Ectodermal cell (in vitro differentiated cells): Measurements from ENCODE around the gene OR2T1.
"Not testable (repeated sequence)": the region's sequence is repeated elsewhere in the genome, so short reads cannot be mapped to it uniquely, and the experiment has no call there.

Source experiments
- H3K27ac ChIP-seq: 2 replicates; pipeline ENCODE4 v1.7.0; 2013; ENCODE audit warnings: mild to moderate bottlenecking, low read depth, low read length; ENCODE audit not compliant: insufficient read depth, poor library complexity, severe bottlenecking
- H3K27me3 ChIP-seq: 2 replicates; pipeline ENCODE4 v1.7.0; 2013; ENCODE audit warnings: mild to moderate bottlenecking, low read length; ENCODE audit not compliant: insufficient read depth, control insufficient read depth, poor library complexity, severe bottlenecking
- H3K36me3 ChIP-seq: one replicate; pipeline ENCODE4 v1.7.0; 2013; ENCODE audit warnings: low read length; ENCODE audit not compliant: control insufficient read depth, insufficient read depth
- H3K4me1 ChIP-seq: one replicate; pipeline ENCODE4 v1.7.0; 2013; ENCODE audit warnings: low read length; ENCODE audit not compliant: control insufficient read depth, insufficient read depth
- H3K4me3 ChIP-seq: 2 replicates; pipeline ENCODE4 v1.7.0; 2013; ENCODE audit warnings: low read depth, low read length, control low read depth; ENCODE audit not compliant: insufficient read depth
- H3K9me3 ChIP-seq: 2 replicates; pipeline ENCODE4 v1.7.0; 2013; ENCODE audit warnings: mild to moderate bottlenecking, low read length, moderate library complexity; ENCODE audit not compliant: control insufficient read depth
- WGBS, 2 experiments: methylation state at CpG; one replicate each; pipeline ENCODE4 v1.1.7; 2013; ENCODE audit warnings: missing lambda C conversion rate in 2 of 2; 5-methylcytosine and 5-hydroxymethylcytosine counted together

Gene OR2T1

DNA sequence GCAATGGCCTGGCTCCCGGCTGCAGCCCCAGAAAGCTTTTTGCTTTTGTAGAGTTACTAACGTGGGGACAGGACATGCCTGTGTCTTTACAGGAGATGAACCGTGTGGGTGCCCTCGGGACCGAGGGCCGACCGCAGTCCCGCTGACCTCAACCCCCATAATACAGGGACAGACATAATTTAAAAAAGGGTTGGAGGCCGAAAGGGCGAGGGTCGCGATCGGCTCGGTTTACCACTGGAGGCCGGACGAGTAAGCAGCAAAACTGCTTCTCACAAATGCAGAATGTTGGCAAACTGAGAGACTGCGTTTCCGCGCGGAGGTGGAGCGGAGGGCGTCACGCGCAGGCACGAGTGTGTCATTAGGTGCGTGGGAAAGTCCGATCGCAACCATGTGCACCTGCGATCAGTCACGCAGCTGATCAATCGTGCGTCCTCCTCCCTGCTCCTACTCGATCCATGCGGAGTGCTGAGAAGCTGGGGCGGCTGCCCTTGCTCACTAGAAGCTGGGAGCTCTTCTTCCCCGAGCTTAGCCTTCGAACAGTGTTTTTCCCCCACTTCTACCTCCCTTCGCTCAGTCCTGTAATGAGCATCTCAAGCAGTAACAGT lies 31.1 kb downstream of the OR2T1 start:
- WGBS, 2 experiments, result 92 to 93% methylated on average over 24 to 32 of the region's 38 CpGs
- not testable (repeated sequence) for H3K27ac ChIP-seq, H3K4me1 ChIP-seq

GRCh38 chr1:248434913-248435312 lies 32.1 kb downstream of the OR2T1 start:
- not testable (repeated sequence) for H3K4me1 ChIP-seq, H3K4me3 ChIP-seq, H3K9me3 ChIP-seq, H3K36me3 ChIP-seq, H3K27ac ChIP-seq, H3K27me3 ChIP-seq
- 82% methylated on average over 4 of the region's 6 CpGs; no CpG with 5 or more reads in 1 of the 2 experiments for WGBS, 2 experiments

More for the DNA sequence above, 31.1 kb downstream of the OR2T1 start:
- not testable (repeated sequence) for H3K9me3 ChIP-seq, H3K4me3 ChIP-seq, H3K36me3 ChIP-seq, H3K27me3 ChIP-seq

GRCh38 chr1:248436303-248436702 lies 33.5 kb downstream of the OR2T1 start:
- not testable (repeated sequence) for H3K4me1 ChIP-seq, H3K4me3 ChIP-seq, H3K27me3 ChIP-seq, H3K36me3 ChIP-seq, H3K9me3 ChIP-seq, H3K27ac ChIP-seq
- 62 to 68% methylated on average over 3 of the region's 3 CpGs for WGBS, 2 experiments

DNA sequence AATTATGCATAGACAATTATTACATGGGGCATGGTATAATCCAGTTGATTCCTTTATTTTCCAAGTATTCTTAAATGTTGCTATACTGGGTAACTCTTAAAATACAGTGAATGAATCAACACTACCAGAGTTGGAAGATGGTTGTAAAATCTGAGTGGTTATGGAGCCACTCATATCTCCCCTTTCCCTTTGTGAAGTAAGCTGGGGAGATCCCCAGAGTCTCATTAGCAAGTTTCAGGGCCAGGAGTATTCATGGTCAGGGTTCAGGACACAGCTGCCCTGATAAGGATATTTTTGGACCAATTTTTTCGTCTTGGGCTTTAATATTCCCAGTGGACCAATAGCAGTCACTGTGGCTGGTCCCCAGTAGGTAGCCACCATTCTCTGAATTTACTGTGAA lies 35.8 kb downstream of the OR2T1 start:
- 8 to 60% methylated on average over 1 of the region's 1 CpG for WGBS, 2 experiments
- H3K4me3 ChIP-seq, result not testable (repeated sequence)

GRCh38 chr1:248439283-248439682 lies 36.4 kb downstream of the OR2T1 start:
- H3K9me3 ChIP-seq, H3K27me3 ChIP-seq, H3K27ac ChIP-seq, H3K36me3 ChIP-seq, H3K4me1 ChIP-seq, H3K4me3 ChIP-seq: not testable (repeated sequence)
- WGBS, 2 experiments, result 51 to 58% methylated on average over 5 of the region's 5 CpGs

More for the DNA sequence above, 35.8 kb downstream of the OR2T1 start:
- H3K4me1 ChIP-seq, H3K27ac ChIP-seq, H3K9me3 ChIP-seq, H3K36me3 ChIP-seq, H3K27me3 ChIP-seq: not testable (repeated sequence)

- H3K27ac ChIP-seq, H3K9me3 ChIP-seq, H3K27me3 ChIP-seq, H3K36me3 ChIP-seq, H3K4me1 ChIP-seq, H3K4me3 ChIP-seq: not testable (repeated sequence)
- no CpG with 5 or more reads among the region's 2 CpGs for WGBS, 2 experiments
Observed at GRCh38 chr1:248442500-248443277, 39.8 kb downstream of the OR2T1 start.

DNA sequence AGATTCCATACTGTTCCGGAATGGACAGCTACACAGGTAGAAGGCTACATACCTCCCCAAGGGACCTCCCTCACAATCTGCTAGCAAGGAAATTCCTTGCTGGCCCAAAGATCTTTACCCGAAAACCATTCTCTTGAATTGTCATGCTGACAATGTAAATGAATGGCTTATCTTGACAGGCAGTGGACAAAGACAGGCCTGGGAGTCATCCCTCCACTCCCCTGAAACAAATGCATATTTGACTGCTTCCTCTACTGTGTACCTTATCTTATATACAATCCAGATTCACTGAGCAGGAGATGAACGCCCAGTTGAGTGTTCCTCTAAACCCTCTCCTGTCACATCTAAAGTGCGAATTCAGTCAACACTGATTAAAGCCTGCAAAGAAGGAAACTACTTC lies 41.8 kb downstream of the OR2T1 start:
- H3K4me1 ChIP-seq, H3K36me3 ChIP-seq, H3K4me3 ChIP-seq, H3K27ac ChIP-seq, H3K9me3 ChIP-seq, H3K27me3 ChIP-seq: not testable (repeated sequence)
- WGBS, 2 experiments, result 85 to 88% methylated on average over 4 of the region's 4 CpGs

DNA sequence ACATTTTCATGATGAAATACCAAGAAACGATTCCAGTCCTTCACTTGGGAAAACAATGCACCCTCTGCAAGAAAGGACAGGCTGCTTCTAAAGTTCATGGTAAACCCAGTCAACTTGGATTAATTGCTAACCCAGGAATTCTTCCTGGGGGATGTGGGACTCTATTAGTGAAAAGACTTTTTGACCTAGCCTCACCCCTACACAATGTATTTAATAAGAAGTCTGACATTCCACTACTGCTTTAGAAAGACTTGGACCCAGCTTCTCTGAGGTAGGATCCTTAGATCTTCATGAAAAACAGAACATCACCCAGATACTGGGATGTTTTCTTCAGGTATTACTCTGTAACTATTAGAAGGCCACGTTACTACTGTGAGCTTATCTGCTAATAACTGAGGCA lies 42.6 kb downstream of the OR2T1 start, which contains the start of gene OR2T2:
TSS of gene OR2T2 (plus strand) at position 239 of the 400 bp plus-strand sequence. CDS start 7,161 bp downstream, outside the sequence.
- not testable (repeated sequence) for H3K27me3 ChIP-seq, H3K9me3 ChIP-seq, H3K4me3 ChIP-seq, H3K36me3 ChIP-seq, H3K27ac ChIP-seq, H3K4me1 ChIP-seq
- WGBS, 2 experiments, result no CpG with 5 or more reads among the region's 2 CpGs

DNA sequence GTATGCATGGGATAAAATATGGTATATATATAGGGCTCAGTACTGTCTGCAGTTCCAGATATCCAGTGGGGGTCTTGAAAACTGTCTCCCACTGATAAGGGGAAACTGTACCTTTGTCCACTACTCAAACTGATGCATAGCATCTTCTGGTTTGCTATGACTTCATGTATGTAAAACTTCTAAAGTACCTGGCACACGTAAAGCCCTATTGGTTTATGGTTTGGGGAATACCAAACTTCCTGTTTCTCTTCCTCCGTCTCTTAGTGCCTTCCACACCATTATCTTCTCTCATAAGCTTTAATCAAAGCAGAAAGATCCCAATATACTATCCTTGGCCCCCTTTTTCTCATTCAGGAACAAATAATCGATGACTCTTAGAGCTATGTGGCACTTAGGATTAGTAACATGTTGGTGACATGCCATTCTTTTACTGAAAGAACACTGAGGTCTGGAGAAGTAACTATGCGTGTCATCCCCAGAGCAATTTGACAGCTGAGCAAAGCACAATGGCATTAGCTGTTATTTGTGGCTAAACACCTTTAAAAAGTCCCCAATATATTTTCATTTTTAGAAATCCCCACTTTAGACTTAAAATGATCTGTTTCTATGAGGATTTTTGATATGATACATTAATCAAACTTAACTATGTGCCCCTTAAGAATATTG lies 45.7 kb downstream of the OR2T1 start:
- H3K36me3 ChIP-seq, H3K27me3 ChIP-seq, H3K9me3 ChIP-seq, H3K4me1 ChIP-seq, H3K4me3 ChIP-seq, H3K27ac ChIP-seq: not testable (repeated sequence)
- WGBS, 2 experiments, result no CpG with 5 or more reads among the region's 4 CpGs

GRCh38 chr1:248449821-248450465 lies 47.1 kb downstream of the OR2T1 start:
- not testable (repeated sequence) for H3K4me1 ChIP-seq, H3K36me3 ChIP-seq, H3K4me3 ChIP-seq, H3K27ac ChIP-seq, H3K27me3 ChIP-seq, H3K9me3 ChIP-seq
- WGBS, 2 experiments, result 57% methylated on average over 1 of the region's 6 CpGs; no CpG with 5 or more reads in 1 of the 2 experiments
